ENCODE data around the gene SCN10A.

DNA sequence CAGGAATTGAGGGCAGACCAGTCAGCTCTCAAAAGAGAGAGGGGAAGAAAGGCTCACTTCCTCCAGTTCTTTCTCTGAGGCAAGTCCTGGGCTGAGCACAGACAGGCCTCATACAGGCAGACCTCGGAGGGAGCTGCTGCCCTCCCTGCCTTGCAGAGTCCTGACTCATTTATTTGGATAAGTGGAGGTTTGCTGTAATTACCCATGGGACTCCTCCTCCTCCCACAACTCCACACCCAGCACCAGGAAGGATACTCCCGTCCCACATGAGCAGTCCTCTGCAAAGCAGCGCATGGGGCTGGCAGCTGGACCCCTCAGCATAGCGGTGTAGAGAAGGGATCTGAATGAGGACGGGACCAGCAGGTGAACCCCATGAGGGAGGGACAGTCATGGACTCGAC, 13.4 kb upstream of the SCN10A start:
- TF ChIP-seq, protein P1, sequence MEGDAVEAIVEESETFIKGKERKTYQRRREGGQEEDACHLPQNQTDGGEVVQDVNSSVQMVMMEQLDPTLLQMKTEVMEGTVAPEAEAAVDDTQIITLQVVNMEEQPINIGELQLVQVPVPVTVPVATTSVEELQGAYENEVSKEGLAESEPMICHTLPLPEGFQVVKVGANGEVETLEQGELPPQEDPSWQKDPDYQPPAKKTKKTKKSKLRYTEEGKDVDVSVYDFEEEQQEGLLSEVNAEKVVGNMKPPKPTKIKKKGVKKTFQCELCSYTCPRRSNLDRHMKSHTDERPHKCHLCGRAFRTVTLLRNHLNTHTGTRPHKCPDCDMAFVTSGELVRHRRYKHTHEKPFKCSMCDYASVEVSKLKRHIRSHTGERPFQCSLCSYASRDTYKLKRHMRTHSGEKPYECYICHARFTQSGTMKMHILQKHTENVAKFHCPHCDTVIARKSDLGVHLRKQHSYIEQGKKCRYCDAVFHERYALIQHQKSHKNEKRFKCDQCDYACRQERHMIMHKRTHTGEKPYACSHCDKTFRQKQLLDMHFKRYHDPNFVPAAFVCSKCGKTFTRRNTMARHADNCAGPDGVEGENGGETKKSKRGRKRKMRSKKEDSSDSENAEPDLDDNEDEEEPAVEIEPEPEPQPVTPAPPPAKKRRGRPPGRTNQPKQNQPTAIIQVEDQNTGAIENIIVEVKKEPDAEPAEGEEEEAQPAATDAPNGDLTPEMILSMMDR (CRISPR knock-in tag; IDR thresholded peaks at IDR 0.05), result no peak
- TF ChIP-seq, protein P2, sequence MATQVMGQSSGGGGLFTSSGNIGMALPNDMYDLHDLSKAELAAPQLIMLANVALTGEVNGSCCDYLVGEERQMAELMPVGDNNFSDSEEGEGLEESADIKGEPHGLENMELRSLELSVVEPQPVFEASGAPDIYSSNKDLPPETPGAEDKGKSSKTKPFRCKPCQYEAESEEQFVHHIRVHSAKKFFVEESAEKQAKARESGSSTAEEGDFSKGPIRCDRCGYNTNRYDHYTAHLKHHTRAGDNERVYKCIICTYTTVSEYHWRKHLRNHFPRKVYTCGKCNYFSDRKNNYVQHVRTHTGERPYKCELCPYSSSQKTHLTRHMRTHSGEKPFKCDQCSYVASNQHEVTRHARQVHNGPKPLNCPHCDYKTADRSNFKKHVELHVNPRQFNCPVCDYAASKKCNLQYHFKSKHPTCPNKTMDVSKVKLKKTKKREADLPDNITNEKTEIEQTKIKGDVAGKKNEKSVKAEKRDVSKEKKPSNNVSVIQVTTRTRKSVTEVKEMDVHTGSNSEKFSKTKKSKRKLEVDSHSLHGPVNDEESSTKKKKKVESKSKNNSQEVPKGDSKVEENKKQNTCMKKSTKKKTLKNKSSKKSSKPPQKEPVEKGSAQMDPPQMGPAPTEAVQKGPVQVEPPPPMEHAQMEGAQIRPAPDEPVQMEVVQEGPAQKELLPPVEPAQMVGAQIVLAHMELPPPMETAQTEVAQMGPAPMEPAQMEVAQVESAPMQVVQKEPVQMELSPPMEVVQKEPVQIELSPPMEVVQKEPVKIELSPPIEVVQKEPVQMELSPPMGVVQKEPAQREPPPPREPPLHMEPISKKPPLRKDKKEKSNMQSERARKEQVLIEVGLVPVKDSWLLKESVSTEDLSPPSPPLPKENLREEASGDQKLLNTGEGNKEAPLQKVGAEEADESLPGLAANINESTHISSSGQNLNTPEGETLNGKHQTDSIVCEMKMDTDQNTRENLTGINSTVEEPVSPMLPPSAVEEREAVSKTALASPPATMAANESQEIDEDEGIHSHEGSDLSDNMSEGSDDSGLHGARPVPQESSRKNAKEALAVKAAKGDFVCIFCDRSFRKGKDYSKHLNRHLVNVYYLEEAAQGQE (IDR thresholded peaks at IDR 0.05; ENCODE audit: borderline replicate concordance in 1 of 2, low read depth in 1 of 2, low read length in 2 of 2), result no peak
- TF ChIP-seq ZBTB7A (CRISPR knock-in tag; IDR thresholded peaks at IDR 0.05) (no peak), POLR2A (IDR thresholded peaks at IDR 0.05; ENCODE audit: insufficient read depth in 1 of 2, low read depth in 2 of 2, low read length in 2 of 2) (no peak)
- TF ChIP-seq, protein P3, sequence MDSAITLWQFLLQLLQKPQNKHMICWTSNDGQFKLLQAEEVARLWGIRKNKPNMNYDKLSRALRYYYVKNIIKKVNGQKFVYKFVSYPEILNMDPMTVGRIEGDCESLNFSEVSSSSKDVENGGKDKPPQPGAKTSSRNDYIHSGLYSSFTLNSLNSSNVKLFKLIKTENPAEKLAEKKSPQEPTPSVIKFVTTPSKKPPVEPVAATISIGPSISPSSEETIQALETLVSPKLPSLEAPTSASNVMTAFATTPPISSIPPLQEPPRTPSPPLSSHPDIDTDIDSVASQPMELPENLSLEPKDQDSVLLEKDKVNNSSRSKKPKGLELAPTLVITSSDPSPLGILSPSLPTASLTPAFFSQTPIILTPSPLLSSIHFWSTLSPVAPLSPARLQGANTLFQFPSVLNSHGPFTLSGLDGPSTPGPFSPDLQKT (CRISPR knock-in tag; IDR thresholded peaks at IDR 0.05; ENCODE audit: borderline replicate concordance), result no peak
- TF ChIP-seq, protein P4, sequence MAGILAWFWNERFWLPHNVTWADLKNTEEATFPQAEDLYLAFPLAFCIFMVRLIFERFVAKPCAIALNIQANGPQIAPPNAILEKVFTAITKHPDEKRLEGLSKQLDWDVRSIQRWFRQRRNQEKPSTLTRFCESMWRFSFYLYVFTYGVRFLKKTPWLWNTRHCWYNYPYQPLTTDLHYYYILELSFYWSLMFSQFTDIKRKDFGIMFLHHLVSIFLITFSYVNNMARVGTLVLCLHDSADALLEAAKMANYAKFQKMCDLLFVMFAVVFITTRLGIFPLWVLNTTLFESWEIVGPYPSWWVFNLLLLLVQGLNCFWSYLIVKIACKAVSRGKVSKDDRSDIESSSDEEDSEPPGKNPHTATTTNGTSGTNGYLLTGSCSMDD (CRISPR knock-in tag; IDR thresholded peaks at IDR 0.05), result no peak

Measured in HepG2 (cell line).